Subcutaneous abdominal adipose tissue (tissue), 5 donors: ENCODE data around the gene CPSF4L.
A peak's percentile ranks its signal among the peaks of the same experiment; 100 is the strongest.

ENCODE experiments used
- H3K27ac ChIP-seq: one replicate; pipeline ENCODE4 v1.7.0; 2013; ENCODE audit warnings: low read depth, mild to moderate bottlenecking, inconsistent platforms, low read length, moderate library complexity
- H3K27me3 ChIP-seq, 5 donors: one replicate each; pipeline ENCODE4 v1.7.0; 2013; ENCODE audit warnings: low read length in 5 of 5, inconsistent platforms in 1 of 5; ENCODE audit not compliant: control insufficient read depth in 5 of 5, insufficient read depth in 4 of 5
- H3K36me3 ChIP-seq, 5 donors: one replicate each; pipeline ENCODE4 v1.7.0; 2013; ENCODE audit warnings: low read length in 5 of 5; ENCODE audit not compliant: control insufficient read depth in 5 of 5, insufficient read depth in 5 of 5
- H3K4me1 ChIP-seq, 5 donors: one replicate each; pipeline ENCODE4 v1.7.0; 2013; ENCODE audit warnings: low read length in 5 of 5, mild to moderate bottlenecking in 3 of 5, moderate library complexity in 1 of 5; ENCODE audit not compliant: control insufficient read depth in 5 of 5, insufficient read depth in 5 of 5
- H3K4me3 ChIP-seq, 5 donors: one replicate each; pipeline ENCODE4 v1.7.0; 2013; ENCODE audit warnings: low read length in 5 of 5, low read depth in 1 of 5
- H3K9ac ChIP-seq, 5 donors: one replicate each; pipeline ENCODE4 v1.7.0; 2013; ENCODE audit warnings: low read length in 5 of 5, mild to moderate bottlenecking in 4 of 5, moderate library complexity in 3 of 5
- H3K9me3 ChIP-seq, 5 donors: one replicate each; pipeline ENCODE4 v1.7.0; 2013; ENCODE audit warnings: low read length in 5 of 5; ENCODE audit not compliant: control insufficient read depth in 5 of 5
- donor health status: healthy.
- donor health status: healthy.
- donor health status: healthy.
- donor health status: healthy.
- donor health status: healthy.

Gene CPSF4L

GRCh38 chr17:73290399-73291259 lies 28.9 kb upstream of the CPSF4L start:
- Histone ChIP-seq H3K4me3 (peak overlapping the region in 1 of 5 donors; percentile 1), H3K4me1 (peaks cover 19 to 97% (median 94%) of the 10 kb centered on the region in 5 donors)

GRCh38 chr17:73289549-73290254 lies 28.0 kb upstream of the CPSF4L start:
- Histone ChIP-seq H3K4me3 (no peak overlapping the region), H3K36me3 (peaks cover 0 to 29% (median 19%) of the 10 kb centered on the region in 5 donors), H3K27ac (peak overlapping the region; percentile 99), H3K9me3 (no peaks in the 10 kb centered on the region), H3K27me3 (no peaks in the 10 kb centered on the region), H3K9ac (no peak overlapping the region), H3K4me1 (peaks cover 22 to 100% (median 97%) of the 10 kb centered on the region in 5 donors)

More at GRCh38 chr17:73290399-73291259, 28.9 kb upstream of the CPSF4L start:
- peaks cover 0 to 20% (median 9%) of the 10 kb centered on the region in 5 donors for H3K36me3 ChIP-seq
- H3K9me3 ChIP-seq = no peaks in the 10 kb centered on the region
- peak overlapping the region; percentile 99 for H3K27ac ChIP-seq
- H3K9ac ChIP-seq = peak overlapping the region; percentile 31 to 71 (median 58)
- H3K27me3 ChIP-seq = no peaks in the 10 kb centered on the region

GRCh38 chr17:73288534-73289302 lies 27.0 kb upstream of the CPSF4L start:
- Histone ChIP-seq H3K4me3 (peak overlapping the region in 1 of 5 donors; percentile 2), H3K27ac (peak overlapping the region; percentile 99), H3K27me3 (no peaks in the 10 kb centered on the region), H3K9me3 (no peaks in the 10 kb centered on the region), H3K36me3 (peaks cover 0 to 36% (median 28%) of the 10 kb centered on the region in 5 donors), H3K4me1 (peaks cover 21 to 100% (median 97%) of the 10 kb centered on the region in 5 donors), H3K9ac (peak overlapping the region in 1 of 5 donors; percentile 15)

- peak overlapping the region; percentile 75 for H3K27ac ChIP-seq
- peak overlapping the region in 1 of 5 donors; percentile 5 for H3K4me3 ChIP-seq
- no peaks in the 10 kb centered on the region for H3K9me3 ChIP-seq
- H3K27me3 ChIP-seq = no peaks in the 10 kb centered on the region
- peak overlapping the region in 1 of 5 donors; percentile 17 for H3K9ac ChIP-seq
- peaks cover 0 to 45% (median 31%) of the 10 kb centered on the region in 5 donors for H3K36me3 ChIP-seq
- H3K4me1 ChIP-seq = peaks cover 9 to 89% (median 82%) of the 10 kb centered on the region in 5 donors
Observed at GRCh38 chr17:73286863-73287296, 25.2 kb upstream of the CPSF4L start.

GRCh38 chr17:73285916-73286862 lies 24.5 kb upstream of the CPSF4L start:
- Histone ChIP-seq H3K27me3 (no peaks in the 10 kb centered on the region), H3K4me1 (peaks cover 7 to 84% (median 76%) of the 10 kb centered on the region in 5 donors), H3K9me3 (no peaks in the 10 kb centered on the region), H3K27ac (peak overlapping the region; percentile 75), H3K4me3 (peak overlapping the region in 1 of 5 donors; percentile 5), H3K36me3 (peaks cover 0 to 47% (median 31%) of the 10 kb centered on the region in 5 donors), H3K9ac (peak overlapping the region in 1 of 5 donors; percentile 17)

GRCh38 chr17:73285603-73285908 lies 23.9 kb upstream of the CPSF4L start:
- peak overlapping the region; percentile 75 for H3K27ac ChIP-seq
- H3K27me3 ChIP-seq = no peaks in the 10 kb centered on the region
- H3K9me3 ChIP-seq = no peaks in the 10 kb centered on the region
- H3K4me1 ChIP-seq = peaks cover 7 to 77% (median 69%) of the 10 kb centered on the region in 5 donors
- H3K4me3 ChIP-seq = no peak overlapping the region
- H3K9ac ChIP-seq = no peak overlapping the region
- peaks cover 0 to 47% (median 31%) of the 10 kb centered on the region in 5 donors for H3K36me3 ChIP-seq

GRCh38 chr17:73284906-73285602 lies 23.4 kb upstream of the CPSF4L start:
- peaks cover 5 to 72% (median 66%) of the 10 kb centered on the region in 5 donors for H3K4me1 ChIP-seq

GRCh38 chr17:73284354-73284753 lies 22.7 kb upstream of the CPSF4L start:
- Histone ChIP-seq H3K9me3 (no peaks in the 10 kb centered on the region), H3K27me3 (no peaks in the 10 kb centered on the region), H3K36me3 (peaks cover 0 to 51% (median 31%) of the 10 kb centered on the region in 5 donors), H3K4me1 (peaks cover 5 to 70% (median 60%) of the 10 kb centered on the region in 5 donors), H3K4me3 (no peak overlapping the region), H3K9ac (no peak overlapping the region), H3K27ac (peak overlapping the region; percentile 46)

More at GRCh38 chr17:73284906-73285602, 23.4 kb upstream of the CPSF4L start:
- H3K27ac ChIP-seq = peak overlapping the region; percentile 1
- H3K36me3 ChIP-seq = peaks cover 0 to 49% (median 31%) of the 10 kb centered on the region in 5 donors
- no peaks in the 10 kb centered on the region for H3K27me3 ChIP-seq
- H3K9ac ChIP-seq = no peak overlapping the region
- no peaks in the 10 kb centered on the region for H3K9me3 ChIP-seq
- no peak overlapping the region for H3K4me3 ChIP-seq
